ENCODE measurements around the gene SLC16A11.
A peak's percentile ranks its signal among the peaks of the same experiment; 100 is the strongest.

Gene SLC16A11

DNA sequence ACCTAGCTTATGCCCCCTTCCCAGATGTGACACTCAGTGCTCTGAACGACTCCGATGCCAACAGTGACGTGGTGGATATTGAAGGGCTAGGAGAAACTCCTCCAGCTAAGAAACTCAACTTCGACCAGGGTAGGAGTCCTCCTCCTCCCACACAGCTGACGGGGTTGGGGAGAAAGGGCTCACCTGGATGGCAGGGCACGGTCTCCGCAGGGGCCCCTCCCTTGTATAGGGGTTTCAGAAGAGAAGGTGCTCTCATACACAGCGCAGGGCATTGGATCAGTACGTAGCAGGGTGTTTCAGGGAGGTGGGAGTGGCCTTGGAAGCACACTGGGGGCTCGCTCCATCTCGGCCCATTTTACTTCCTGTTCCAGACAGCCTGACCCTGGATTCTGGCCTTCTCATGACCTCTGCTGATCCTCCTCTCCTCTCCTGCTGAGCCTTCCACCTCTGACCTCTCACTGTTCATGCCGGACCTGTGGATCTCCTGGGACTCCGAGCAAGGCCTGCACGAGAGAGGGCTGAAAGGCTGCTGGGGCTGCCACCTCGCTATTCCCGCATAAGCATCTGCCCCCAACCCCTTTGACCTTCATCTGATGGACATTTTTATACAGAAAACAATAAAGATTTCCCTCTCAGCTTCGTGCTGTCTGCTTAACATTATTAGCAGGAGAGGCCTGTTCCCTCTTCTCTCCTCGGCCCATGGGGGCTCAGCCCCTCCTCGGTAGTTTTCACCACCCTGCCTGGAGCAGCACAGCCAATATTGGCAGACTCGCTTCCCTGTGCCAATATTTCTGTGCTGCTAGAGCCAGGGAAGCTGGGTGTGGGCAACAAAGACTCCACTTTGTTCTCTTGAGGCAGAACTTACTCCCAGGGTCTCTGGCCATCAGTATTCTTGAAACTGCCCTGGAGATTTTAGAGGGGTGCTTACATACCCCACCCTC is 26.7 kb downstream of the SLC16A11 start:
- H3K9ac ChIP-seq (ENCODE audit: low read depth, low read length, poor library complexity), result no peak overlapping the region
- no peak overlapping the region for H3K4ac ChIP-seq (ENCODE audit: low read length)
- no peak overlapping the region for H2BK15ac ChIP-seq (ENCODE audit: low read length)
- peaks cover 5 to 15% of the 10 kb centered on the region in 2 donors for H3K36me3 ChIP-seq (replicated peaks in 1 of 2; ENCODE audit: control insufficient read depth in 2 of 2, insufficient read depth in 2 of 2, low read length in 2 of 2)
- H2AK5ac ChIP-seq (ENCODE audit: low read depth, low read length), result no peak overlapping the region
- H2AFZ ChIP-seq (ENCODE audit: low read length), result no peak overlapping the region
- H3K4me3 ChIP-seq (ENCODE audit: low read length in 2 of 2), result no peak overlapping the region
- H3K23ac ChIP-seq (ENCODE audit: low read depth, low read length, poor library complexity), result no peak overlapping the region
- peaks cover 1 to 19% (median 13%) of the 10 kb centered on the region in 3 experiments for H3K27me3 ChIP-seq (ENCODE audit: control insufficient read depth in 3 of 3, insufficient read depth in 3 of 3, low read depth in 1 of 3, low read length in 3 of 3)
- H3K79me1 ChIP-seq (ENCODE audit: low read depth, low read length), result peaks cover 8% of the 10 kb centered on the region
- no peak overlapping the region for H2BK5ac ChIP-seq (ENCODE audit: low read length)
- H4K8ac ChIP-seq (ENCODE audit: low read depth, low read length), result no peak overlapping the region
- H3K9me3 ChIP-seq (replicated peaks in 1 of 2; ENCODE audit: control insufficient read depth in 2 of 2, insufficient read depth in 1 of 2, low read depth in 1 of 2, low read length in 2 of 2), result no peaks in the 10 kb centered on the region
- no peak for DNase-seq (ENCODE audit: low spot score)
- H3K14ac ChIP-seq (ENCODE audit: low read length), result no peak overlapping the region
- H3K4me2 ChIP-seq (ENCODE audit: insufficient read depth, low read length, poor library complexity, severe bottlenecking), result no peak overlapping the region
- no peak overlapping the region for H4K91ac ChIP-seq (ENCODE audit: low read depth, low read length, poor library complexity)
- peaks cover 19 to 38% of the 10 kb centered on the region in 2 donors for H3K4me1 ChIP-seq (ENCODE audit: control insufficient read depth in 2 of 2, insufficient read depth in 1 of 2, low read depth in 1 of 2, low read length in 2 of 2)
- H2BK12ac ChIP-seq (ENCODE audit: low read length), result no peak overlapping the region
- H3K18ac ChIP-seq (ENCODE audit: low read length), result no peak overlapping the region
- no CpG with 5 or more reads among the region's 20 CpGs for WGBS, 2 donors (ENCODE audit: extremely low coverage in 2 of 2, insufficient read length in 2 of 2, insufficient replicate concordance in 1 of 2)
- H3K27ac ChIP-seq (replicated peaks; ENCODE audit: low read length), result no peak overlapping the region
- no peak overlapping the region for H2BK120ac ChIP-seq (ENCODE audit: low read depth, low read length)

DNA sequence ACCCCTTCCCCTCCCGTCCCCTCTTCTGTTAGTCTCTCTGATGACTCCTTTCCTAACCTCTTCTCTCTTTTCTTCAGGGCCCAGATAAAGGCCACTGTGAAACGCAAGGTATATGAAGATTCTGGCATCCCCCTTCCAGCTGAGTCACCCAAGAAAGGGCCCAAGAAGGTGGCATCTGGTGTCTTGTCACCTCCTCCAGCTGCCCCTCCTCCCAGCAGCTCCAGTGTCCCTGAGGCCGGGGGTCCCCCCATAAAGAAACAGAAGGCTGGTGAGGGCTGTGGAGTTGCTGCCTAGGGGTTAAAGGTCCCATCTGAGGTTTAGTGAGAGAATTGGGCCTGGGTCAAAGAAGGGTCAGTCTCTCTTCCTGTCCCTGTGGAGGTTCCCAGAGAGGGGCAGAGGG is 27.5 kb downstream of the SLC16A11 start:
- H3K4ac ChIP-seq (ENCODE audit: low read length), result no peak overlapping the region
- H2BK15ac ChIP-seq (ENCODE audit: low read length), result no peak overlapping the region
- H3K36me3 ChIP-seq (replicated peaks in 1 of 2; ENCODE audit: control insufficient read depth in 2 of 2, insufficient read depth in 2 of 2, low read length in 2 of 2), result peaks cover 5 to 15% of the 10 kb centered on the region in 2 donors
- DNase-seq (ENCODE audit: low spot score), result no peak
- no peak overlapping the region for H2AFZ ChIP-seq (ENCODE audit: low read length)
- H2BK120ac ChIP-seq (ENCODE audit: low read depth, low read length), result no peak overlapping the region
- no peak overlapping the region for H2BK5ac ChIP-seq (ENCODE audit: low read length)
- no peak overlapping the region for H4K91ac ChIP-seq (ENCODE audit: low read depth, low read length, poor library complexity)
- H3K4me2 ChIP-seq (ENCODE audit: insufficient read depth, low read length, poor library complexity, severe bottlenecking), result no peak overlapping the region
- H2AK5ac ChIP-seq (ENCODE audit: low read depth, low read length), result no peak overlapping the region
- H3K27me3 ChIP-seq (ENCODE audit: control insufficient read depth in 3 of 3, insufficient read depth in 3 of 3, low read depth in 1 of 3, low read length in 3 of 3), result peaks cover 0 to 13% (median 6%) of the 10 kb centered on the region in 3 experiments
- no peaks in the 10 kb centered on the region for H3K9me3 ChIP-seq (replicated peaks in 1 of 2; ENCODE audit: control insufficient read depth in 2 of 2, insufficient read depth in 1 of 2, low read depth in 1 of 2, low read length in 2 of 2)
- peaks cover 8% of the 10 kb centered on the region for H3K79me1 ChIP-seq (ENCODE audit: low read depth, low read length)
- no peak overlapping the region for H3K27ac ChIP-seq (replicated peaks; ENCODE audit: low read length)
- H3K4me3 ChIP-seq (ENCODE audit: low read length in 2 of 2), result no peak overlapping the region
- no peak overlapping the region for H3K18ac ChIP-seq (ENCODE audit: low read length)
- H3K4me1 ChIP-seq (ENCODE audit: control insufficient read depth in 2 of 2, insufficient read depth in 1 of 2, low read depth in 1 of 2, low read length in 2 of 2), result peaks cover 19 to 36% of the 10 kb centered on the region in 2 donors
- H2BK12ac ChIP-seq (ENCODE audit: low read length), result no peak overlapping the region
- H3K9ac ChIP-seq (ENCODE audit: low read depth, low read length, poor library complexity), result no peak overlapping the region
- no CpG with 5 or more reads among the region's 3 CpGs for WGBS, 2 donors (ENCODE audit: extremely low coverage in 2 of 2, insufficient read length in 2 of 2, insufficient replicate concordance in 1 of 2)
- no peak overlapping the region for H4K8ac ChIP-seq (ENCODE audit: low read depth, low read length)
- H3K23ac ChIP-seq (ENCODE audit: low read depth, low read length, poor library complexity), result no peak overlapping the region
- H3K14ac ChIP-seq (ENCODE audit: low read length), result no peak overlapping the region

DNA sequence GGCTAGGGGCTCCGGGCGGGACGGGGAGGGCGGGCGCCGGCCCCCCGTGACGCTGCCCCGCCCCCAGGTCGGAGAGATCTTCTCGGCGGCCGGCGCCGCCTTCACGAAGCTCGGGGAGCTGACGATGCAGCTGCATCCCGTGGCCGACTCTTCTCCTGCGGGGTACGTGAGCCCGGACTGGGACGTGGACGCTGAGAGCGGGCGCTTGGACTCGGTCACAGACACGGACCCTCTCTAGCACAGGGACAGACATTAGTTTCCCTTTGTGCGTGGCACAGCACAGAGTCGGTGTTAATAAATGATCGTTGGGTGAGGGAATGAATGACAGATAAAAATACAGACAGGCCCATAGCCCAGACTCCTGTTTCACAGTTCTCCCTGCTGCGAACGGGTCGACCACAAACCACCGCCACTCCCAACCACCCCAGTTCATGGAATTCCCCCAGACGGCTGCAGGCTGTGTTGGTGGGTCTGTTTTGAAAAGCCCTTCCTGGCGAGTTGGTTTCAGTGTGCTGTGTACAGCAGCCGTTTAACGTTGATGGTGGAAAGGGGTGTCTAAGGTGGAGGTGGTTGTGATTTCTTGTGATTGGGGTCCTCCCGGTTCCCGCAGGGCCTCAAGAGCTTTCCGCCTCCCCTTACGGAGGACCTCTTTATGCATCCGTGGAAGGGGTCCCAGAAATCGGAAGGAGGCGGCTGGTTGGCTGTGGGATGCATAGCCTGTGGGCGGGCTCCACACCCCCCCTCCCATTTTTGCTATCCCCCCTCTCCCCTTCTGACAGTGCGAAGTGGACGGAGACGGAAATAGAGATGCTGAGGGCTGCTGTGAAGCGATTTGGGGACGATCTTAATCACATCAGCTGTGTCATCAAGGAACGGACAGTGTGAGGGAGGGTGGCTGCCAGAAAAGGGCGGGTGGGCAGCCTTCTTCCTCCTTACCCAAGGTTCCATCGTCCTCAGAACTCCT is 28.6 kb downstream of the SLC16A11 start:
- Histone ChIP-seq H3K79me1 (ENCODE audit: low read depth, low read length) (peaks cover 8% of the 10 kb centered on the region), H3K14ac (ENCODE audit: low read length) (no peak overlapping the region), H3K9me3 (replicated peaks in 1 of 2; ENCODE audit: control insufficient read depth in 2 of 2, insufficient read depth in 1 of 2, low read depth in 1 of 2, low read length in 2 of 2) (no peaks in the 10 kb centered on the region), H2BK5ac (ENCODE audit: low read length) (peak overlapping the region; percentile 54), H2AK5ac (ENCODE audit: low read depth, low read length) (no peak overlapping the region), H2BK120ac (ENCODE audit: low read depth, low read length) (no peak overlapping the region), H4K8ac (ENCODE audit: low read depth, low read length) (peak overlapping the region; percentile 43), H2AFZ (ENCODE audit: low read length) (peak overlapping the region; percentile 88), H3K36me3 (replicated peaks in 1 of 2; ENCODE audit: control insufficient read depth in 2 of 2, insufficient read depth in 2 of 2, low read length in 2 of 2) (peaks cover 5 to 15% of the 10 kb centered on the region in 2 donors), H3K27me3 (ENCODE audit: control insufficient read depth in 3 of 3, insufficient read depth in 3 of 3, low read depth in 1 of 3, low read length in 3 of 3) (peaks cover 0 to 2% (median 0%) of the 10 kb centered on the region in 3 experiments), H3K4ac (ENCODE audit: low read length) (no peak overlapping the region), H2BK15ac (ENCODE audit: low read length) (no peak overlapping the region), H3K4me2 (ENCODE audit: insufficient read depth, low read length, poor library complexity, severe bottlenecking) (peak overlapping the region; percentile 76), H3K23ac (ENCODE audit: low read depth, low read length, poor library complexity) (peak overlapping the region; percentile 1), H3K4me3 (ENCODE audit: low read length in 2 of 2) (peak overlapping the region; percentile 71 to 83), H3K9ac (ENCODE audit: low read depth, low read length, poor library complexity) (peak overlapping the region; percentile 87), H4K91ac (ENCODE audit: low read depth, low read length, poor library complexity) (no peak overlapping the region), H2BK12ac (ENCODE audit: low read length) (no peak overlapping the region), H3K18ac (ENCODE audit: low read length) (peak overlapping the region; percentile 40), H3K27ac (replicated peaks; ENCODE audit: low read length) (peak overlapping the region; percentile 50), H3K4me1 (ENCODE audit: control insufficient read depth in 2 of 2, insufficient read depth in 1 of 2, low read depth in 1 of 2, low read length in 2 of 2) (peaks cover 19 to 40% of the 10 kb centered on the region in 2 donors)
- no CpG with 5 or more reads among the region's 56 CpGs for WGBS, 2 donors (ENCODE audit: extremely low coverage in 2 of 2, insufficient read length in 2 of 2, insufficient replicate concordance in 1 of 2)
- no peak for DNase-seq (ENCODE audit: low spot score)
